GM12864 (cell line): ENCODE results near the gene ADAM8.

ENCODE experiments used
- DNase-seq: peaks from one replicate; pipeline ENCODE4 v3.0.0-alpha.2; 2011; ENCODE audit warnings: low read depth
- H3K4me3 ChIP-seq: 2 replicates; pipeline ENCODE4 v1.5.1; 2011; ENCODE audit warnings: mild to moderate bottlenecking, low read depth, low read length, control low read depth
- CTCF ChIP-seq: IDR thresholded peaks from 2 replicates; pipeline ENCODE4 v1.5.1; 2011; ENCODE audit warnings: low read depth, mild to moderate bottlenecking, moderate library complexity, low read length, control low read depth, inconsistent platforms; ENCODE audit errors: missing control alignments

The ADAM8 gene

GRCh38 chr10:133214468-133215410, 61.9 kb downstream of the ADAM8 start:
- DNase-seq: no peak

GRCh38 chr10:133213641-133214467, 62.8 kb downstream of the ADAM8 start:
- no peak for DNase-seq
- no peak for TF ChIP-seq CTCF
- H3K4me3 ChIP-seq: no peak overlapping the region

More at GRCh38 chr10:133214468-133215410, 61.9 kb downstream of the ADAM8 start:
- no peak overlapping the region for H3K4me3 ChIP-seq
- no peak for TF ChIP-seq CTCF

GRCh38 chr10:133212853-133213494, 63.7 kb downstream of the ADAM8 start:
- TF ChIP-seq CTCF: no peak
- H3K4me3 ChIP-seq: no peak overlapping the region
- no peak for DNase-seq
